Lower leg skin (tissue), 3 donors: ENCODE data around the gene MEIS2.

Experiments
- CTCF ChIP-seq, 3 donors: fragments of 450-650 bp; IDR thresholded peaks; one replicate each; pipeline ENCODE4 v1.5.1; 2016; ENCODE audit warnings: antibody characterized with exemption in 3 of 3, mild to moderate bottlenecking in 3 of 3, moderate library complexity in 2 of 3
- POLR2A ChIP-seq, 2 donors: fragments of 450-650 bp; IDR thresholded peaks; one replicate each; pipeline ENCODE4 v1.6.1; 2016 to 2017; ENCODE audit warnings: antibody characterized with exemption in 2 of 2, mild to moderate bottlenecking in 1 of 2, moderate library complexity in 1 of 2

- no peak for TF ChIP-seq CTCF (IDR thresholded peaks at IDR 0.05)
- TF ChIP-seq POLR2A (IDR thresholded peaks at IDR 0.05) = no peak
These were observed 24.8 kb upstream of the MEIS2 start for GRCh38 chr15:37125143-37125542.
